CD14-positive monocyte (primary cell): ENCODE data around the gene MSLN. TPM values are rescaled to one million over a fixed set of nuclear protein-coding genes. Genes with fewer than 3 reads are reported as not detected.

Experiments
- DNase-seq, 3 donors: peaks; one replicate each; pipeline ENCODE4 v3.0.0-alpha.2; 2011 to 2022
- H2AFZ ChIP-seq: 2 replicates; pipeline ENCODE4 v1.6.0; 2012; ENCODE audit warnings: mild to moderate bottlenecking, low read depth, low read length, inconsistent platforms; ENCODE audit not compliant: insufficient read depth, poor library complexity, severe bottlenecking
- H3K27ac ChIP-seq, 2 donors: 1 replicate in 1 of 2; 2 replicates in 1 of 2; pipeline ENCODE4 v1.5.1; 2012 to 2013; ENCODE audit warnings: low read length in 2 of 2, control low read depth in 1 of 2, inconsistent platforms in 1 of 2, low read depth in 1 of 2, mild to moderate bottlenecking in 1 of 2
- H3K27me3 ChIP-seq, 2 donors: one replicate each; pipeline versions ENCODE4 v1.6.0 to v1.6.1; 2011 to 2013; ENCODE audit warnings: low read length in 2 of 2; ENCODE audit not compliant: control insufficient read depth in 2 of 2, insufficient read depth in 2 of 2
- H3K36me3 ChIP-seq, 2 donors: replicated peaks in 1 of 2; 1 replicate in 1 of 2; 2 replicates in 1 of 2; pipeline versions ENCODE4 v1.5.1 to v1.6.1; 2012 to 2013; ENCODE audit warnings: low read length in 2 of 2, control low read depth in 1 of 2, inconsistent platforms in 1 of 2, mild to moderate bottlenecking in 1 of 2; ENCODE audit not compliant: insufficient read depth in 2 of 2, control insufficient read depth in 1 of 2
- H3K4me1 ChIP-seq, 2 donors: 1 replicate in 1 of 2; 2 replicates in 1 of 2; pipeline versions ENCODE4 v1.5.1 to v1.6.1; 2012 to 2013; ENCODE audit warnings: low read length in 2 of 2, control low read depth in 1 of 2, inconsistent platforms in 1 of 2, mild to moderate bottlenecking in 1 of 2, moderate library complexity in 1 of 2; ENCODE audit not compliant: insufficient read depth in 2 of 2, control insufficient read depth in 1 of 2
- H3K4me2 ChIP-seq: replicated peaks from 2 replicates; pipeline ENCODE3; 2012; ENCODE audit warnings: low read length, moderate library complexity, mild to moderate bottlenecking; ENCODE audit not compliant: poor library complexity, severe bottlenecking; ENCODE audit errors: extremely low read depth
- H3K4me3 ChIP-seq, 3 experiments: fragments of 200-600 bp in 1 of 3; sonication (generic) in 1 of 3; replicated peaks in 1 of 3; 1 replicate in 2 of 3; 2 replicates in 1 of 3; pipeline ENCODE4 v1.5.1; 2011 to 2013; ENCODE audit warnings: low read length in 3 of 3, mild to moderate bottlenecking in 3 of 3, control low read depth in 2 of 3, low read depth in 2 of 3, inconsistent platforms in 1 of 3, moderate library complexity in 1 of 3
- H3K79me2 ChIP-seq: 2 replicates; pipeline ENCODE4 v1.6.0; 2012; ENCODE audit warnings: mild to moderate bottlenecking, control low read depth, inconsistent platforms, low read length, moderate library complexity; ENCODE audit not compliant: insufficient read depth
- H3K9ac ChIP-seq: 2 replicates; pipeline ENCODE4 v1.6.0; 2017; ENCODE audit warnings: low read length, mild to moderate bottlenecking; ENCODE audit not compliant: insufficient read depth, poor library complexity, severe bottlenecking
- H3K9me3 ChIP-seq, 2 donors: replicated peaks in 1 of 2; 1 replicate in 1 of 2; 2 replicates in 1 of 2; pipeline versions ENCODE4 v1.5.1 to v1.6.1; 2012 to 2013; ENCODE audit warnings: low read length in 2 of 2, control low read depth in 1 of 2; ENCODE audit not compliant: control insufficient read depth in 1 of 2, insufficient read depth in 1 of 2
- H4K20me1 ChIP-seq: 2 replicates; pipeline ENCODE4 v1.6.0; 2012; ENCODE audit warnings: mild to moderate bottlenecking, low read length, control low read depth, moderate library complexity; ENCODE audit not compliant: insufficient read depth
- H3K27ac Mint-ChIP-seq, 7 donors: one replicate each; pipeline ENCODE4 v1.8.0; 2020; ENCODE audit warnings: mild to moderate bottlenecking in 7 of 7, mixed read lengths in 7 of 7, moderate library complexity in 6 of 7, inconsistent platforms in 2 of 7
- H3K27me3 Mint-ChIP-seq, 3 donors: one replicate each; pipeline ENCODE4 v1.8.0; 2021 to 2022; ENCODE audit warnings: low read depth in 3 of 3, mild to moderate bottlenecking in 3 of 3, mixed read lengths in 3 of 3, moderate library complexity in 3 of 3, inconsistent platforms in 1 of 3
- H3K36me3 Mint-ChIP-seq, 2 donors: one replicate each; pipeline ENCODE4 v1.8.0; 2020; ENCODE audit warnings: mixed read lengths in 2 of 2, inconsistent platforms in 1 of 2, mild to moderate bottlenecking in 1 of 2
- H3K4me1 Mint-ChIP-seq: one replicate; pipeline ENCODE4 v1.8.0; 2020; ENCODE audit warnings: mild to moderate bottlenecking, mixed read lengths
- H3K4me3 Mint-ChIP-seq, 2 donors: one replicate each; pipeline ENCODE4 v1.8.0; 2020; ENCODE audit warnings: mild to moderate bottlenecking in 2 of 2, mixed read lengths in 2 of 2, moderate library complexity in 1 of 2
- H3K9me3 Mint-ChIP-seq, 7 donors: one replicate each; pipeline ENCODE4 v1.8.0; 2020 to 2022; ENCODE audit warnings: mixed read lengths in 7 of 7, mild to moderate bottlenecking in 6 of 7, moderate library complexity in 6 of 7, inconsistent platforms in 2 of 7
- CTCF ChIP-seq: fragments of 200-600 bp; IDR thresholded peaks from one replicate; pipeline ENCODE4 v1.8.0; 2022; ENCODE audit warnings: antibody characterized with exemption, mild to moderate bottlenecking
- WGBS: methylation state at CpG from one replicate; pipeline ENCODE4 v1.1.5; 2013; ENCODE audit warnings: missing lambda C conversion rate; ENCODE audit not compliant: insufficient coverage; 5-methylcytosine and 5-hydroxymethylcytosine counted together
- intact Hi-C, 2 donors: fragments of 100-400 bp; cut with micrococcal nuclease; formaldehyde crosslinking; loops; one replicate each; pipeline versions ENCODE4 v1.15.0 to v1.15.1; 2023
- polyA plus RNA-seq, 3 donors: library from polyadenylated mRNA; depleted of rRNA in 1 of 3; unstranded in 2 of 3; stranded (reverse) in 1 of 3; fragments of 300-500 nt in 2 of 3; fragments of >200 nt in 1 of 3; fragmentation: Illumina TruSeq in 2 of 3; gene quantifications; 1 replicate in 2 of 3; 2 replicates in 1 of 3; pipeline ENCODE4 v1.2.3, GENCODE V29; 2012 to 2021

Gene MSLN
- polyA plus RNA-seq, 3 donors, result 0.07 to 0.29 TPM; not detected in 1

DNA sequence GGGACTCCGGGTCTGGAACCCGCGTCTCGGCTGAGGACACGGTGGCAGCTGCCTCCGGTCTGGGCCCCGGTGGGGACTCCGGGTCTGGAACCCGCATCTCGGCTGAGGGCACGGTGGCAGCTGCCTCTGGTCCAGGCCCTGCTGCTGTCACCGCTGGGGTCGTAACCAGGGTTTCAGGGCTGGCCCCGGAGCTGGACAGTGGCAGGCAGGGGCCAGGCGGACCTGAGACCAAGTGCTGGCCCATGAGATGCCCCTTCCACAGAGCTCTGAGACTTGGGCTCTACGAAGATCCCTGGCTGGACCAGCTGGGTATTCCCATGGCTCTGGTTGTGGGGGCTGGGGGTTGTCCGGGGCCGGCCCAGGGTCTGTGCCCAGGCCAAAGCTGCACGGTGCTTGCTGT, 23.9 kb downstream of the MSLN start:
- Mint-ChIP-seq H3K4me1 (peaks cover 13% of the 10 kb centered on the region), H3K27me3 (peaks cover 0 to 9% (median 2%) of the 10 kb centered on the region in 3 donors), H3K27ac (no peak overlapping the region), H3K36me3 (peaks cover 9 to 14% of the 10 kb centered on the region in 2 donors), H3K4me3 (no peak overlapping the region), H3K9me3 (peaks cover 0 to 3% (median 0%) of the 10 kb centered on the region in 7 donors)
- Histone ChIP-seq H3K9me3 (no peaks in the 10 kb centered on the region), H2AFZ (no peak overlapping the region), H3K9ac (no peak overlapping the region), H3K79me2 (peaks cover 23% of the 10 kb centered on the region), H3K4me3 (no peak overlapping the region), H3K36me3 (peaks cover 7 to 13% of the 10 kb centered on the region in 2 donors), H3K4me2 (no peak overlapping the region), H4K20me1 (peaks cover 38% of the 10 kb centered on the region), H3K4me1 (peaks cover 20 to 29% of the 10 kb centered on the region in 2 donors), H3K27me3 (no peaks in the 10 kb centered on the region), H3K27ac (no peak overlapping the region)
- TF ChIP-seq CTCF, result no peak
- DNase-seq, result no peak
- intact Hi-C loops, result loop anchor here in 1 of 2 donors (2.0 kb wide), 1 partner anchor 74 kb away; no protein-coding TSS in a partner anchor
- WGBS, result 93% methylated on average over 18 of the region's 19 CpGs

- Histone ChIP-seq H3K36me3 (peaks cover 7 to 13% of the 10 kb centered on the region in 2 donors), H3K9me3 (no peaks in the 10 kb centered on the region), H4K20me1 (peaks cover 38% of the 10 kb centered on the region), H3K9ac (no peak overlapping the region), H3K27me3 (no peaks in the 10 kb centered on the region), H3K27ac (no peak overlapping the region), H3K4me2 (no peak overlapping the region), H3K4me1 (peaks cover 20 to 32% of the 10 kb centered on the region in 2 donors), H2AFZ (no peak overlapping the region), H3K79me2 (peaks cover 24% of the 10 kb centered on the region), H3K4me3 (no peak overlapping the region)
- DNase-seq, result peak; percentile 53 to 72 (median 62)
- Mint-ChIP-seq H3K27ac (no peak overlapping the region), H3K4me3 (no peak overlapping the region), H3K9me3 (peaks cover 0 to under 1% (median 0%) of the 10 kb centered on the region in 7 donors), H3K4me1 (peaks cover 15% of the 10 kb centered on the region), H3K36me3 (peaks cover 9 to 14% of the 10 kb centered on the region in 2 donors), H3K27me3 (peaks cover 0 to 4% (median 2%) of the 10 kb centered on the region in 3 donors)
- peak; percentile 92 for TF ChIP-seq CTCF
- intact Hi-C loops, result loop anchor here (1.0 to 2.0 kb wide), 2 partner anchors 75 kb away; no protein-coding TSS in a partner anchor
- 58% methylated on average over 41 of the region's 58 CpGs for WGBS
Measured at GRCh38 chr16:785563-786535, 25.3 kb downstream of the MSLN start.
